Stimulated activated CD4-positive, alpha-beta T cell treated with anti-CD3 and anti-CD28 coated beads, TNF-alpha, amount 100 ng/mL, for 4 hours (primary cell): Measurements from ENCODE around the gene PIK3CB.
A peak's percentile ranks its signal among the peaks of the same experiment; 100 is the strongest.

Experiments
- DNase-seq, 3 experiments: peaks; one replicate each; pipeline ENCODE4 v3.0.0-alpha.2; 2020; ENCODE audit warnings: low read depth in 3 of 3

PIK3CB gene

DNA sequence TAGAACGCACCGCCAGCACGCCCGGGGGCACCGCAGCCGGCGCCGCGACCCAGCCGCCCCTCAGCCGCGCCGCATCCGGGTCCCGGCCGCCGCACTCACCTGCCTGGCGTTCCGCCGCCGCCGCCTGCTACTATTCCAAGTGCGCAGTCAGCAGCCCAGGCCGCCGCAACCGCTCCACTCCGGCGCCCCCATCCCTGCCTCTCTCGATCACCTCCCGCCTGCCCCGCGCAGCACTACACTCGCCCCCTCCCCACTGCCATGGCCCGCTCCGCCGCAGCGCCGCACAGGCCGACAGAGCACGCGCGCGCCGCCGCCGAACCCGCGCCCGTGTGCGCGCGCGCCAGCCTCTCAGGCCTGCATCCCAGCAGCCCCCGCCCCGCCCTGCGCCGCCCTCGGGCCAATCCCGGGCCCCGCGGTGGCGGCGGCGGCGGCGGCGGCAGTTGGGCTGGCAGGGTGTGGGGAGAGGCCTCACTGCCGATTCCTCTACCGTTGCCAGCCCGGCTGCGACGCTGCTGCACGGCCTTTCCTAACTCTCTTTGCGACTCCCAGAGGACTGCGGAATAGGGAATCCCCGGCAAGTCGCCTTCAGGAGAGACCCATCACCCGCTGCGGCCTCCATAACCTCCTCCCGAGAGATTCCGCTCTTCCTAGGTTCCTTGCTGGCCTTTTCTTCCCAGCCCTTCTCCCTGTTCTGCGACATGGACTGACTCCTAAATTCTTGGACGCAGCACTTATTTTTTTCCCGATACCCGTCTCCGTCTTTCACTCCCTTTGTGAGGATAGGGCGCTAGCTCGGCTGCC lies at the start of gene PIK3CB:
TSS of gene PIK3CB (minus strand) at position 333 of the 801 bp plus-strand sequence. CDS start 75,585 bp downstream, outside the sequence.
- DNase-seq, result peak; percentile 71 to 84 (median 75)

GRCh38 chr3:138881233-138881632 lies 46.5 kb upstream of the PIK3CB start:
- no peak for DNase-seq

DNA sequence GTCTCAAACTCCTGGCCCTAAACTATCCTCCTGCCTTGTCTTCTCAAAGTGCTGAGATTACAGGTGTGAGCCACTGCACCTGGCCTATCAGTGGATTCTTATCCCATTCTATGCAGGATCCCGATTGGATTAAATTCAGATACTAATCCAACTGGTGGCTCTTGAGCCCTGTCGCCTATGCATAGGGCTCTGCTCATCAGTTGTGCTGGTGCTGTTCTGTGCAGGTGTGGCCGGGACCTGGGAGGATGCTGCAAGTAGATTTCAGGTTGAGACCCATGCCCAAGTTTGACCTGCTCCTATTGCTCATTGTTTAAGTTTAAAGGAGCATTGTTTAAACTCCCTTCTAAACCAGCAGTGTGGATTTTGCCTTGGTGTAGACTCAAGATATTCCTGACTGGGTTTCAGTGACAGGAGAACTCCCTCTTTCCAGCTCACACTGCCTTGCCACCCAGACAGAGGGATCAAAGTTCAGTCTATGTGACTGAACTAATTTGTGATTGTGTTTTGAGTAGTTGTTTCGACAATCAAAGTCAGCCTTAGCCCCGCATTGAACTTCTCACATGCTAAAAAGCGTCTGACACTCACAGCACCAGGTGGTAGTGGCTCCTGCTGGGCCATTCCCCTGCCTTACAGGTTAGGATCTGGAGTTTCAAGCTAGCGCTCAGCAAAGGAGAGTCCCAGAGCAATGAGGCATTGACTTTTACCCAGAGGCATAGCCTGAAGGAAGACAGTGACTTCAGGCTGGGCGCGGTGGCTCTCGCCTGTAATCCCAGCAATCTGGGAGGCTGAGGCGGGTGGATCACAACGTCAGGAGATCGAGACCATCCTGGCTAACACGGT lies 45.0 kb upstream of the PIK3CB start:
- no peak for DNase-seq

- DNase-seq, result no peak
Observed at GRCh38 chr3:138877226-138877625, 42.5 kb upstream of the PIK3CB start.

GRCh38 chr3:138875754-138876664 lies 41.3 kb upstream of the PIK3CB start:
- DNase-seq, result no peak

- no peak for DNase-seq
Observed at GRCh38 chr3:138875096-138875753, 40.5 kb upstream of the PIK3CB start.

GRCh38 chr3:138873471-138874278 lies 38.9 kb upstream of the PIK3CB start:
- no peak for DNase-seq

DNA sequence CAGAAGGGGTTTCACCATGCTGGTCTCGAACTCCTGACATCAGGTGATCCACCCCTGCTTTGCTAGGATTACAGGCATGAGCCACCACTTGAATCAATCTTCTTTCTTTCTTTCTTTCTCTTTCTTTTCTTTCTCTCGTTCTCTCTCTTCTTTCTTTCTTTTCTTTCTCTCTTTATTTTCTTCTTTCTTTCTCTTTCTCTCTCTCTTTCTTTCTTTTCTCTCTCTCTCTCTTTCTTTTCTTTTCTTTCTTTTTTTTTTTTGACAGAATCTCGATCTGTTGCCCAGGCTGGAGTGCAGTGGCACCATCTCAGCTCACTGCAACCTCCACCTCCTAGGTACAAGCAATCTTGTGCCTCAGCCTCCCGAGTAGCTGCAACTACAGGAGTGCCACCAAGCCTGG lies 37.9 kb upstream of the PIK3CB start:
- no peak for DNase-seq

DNA sequence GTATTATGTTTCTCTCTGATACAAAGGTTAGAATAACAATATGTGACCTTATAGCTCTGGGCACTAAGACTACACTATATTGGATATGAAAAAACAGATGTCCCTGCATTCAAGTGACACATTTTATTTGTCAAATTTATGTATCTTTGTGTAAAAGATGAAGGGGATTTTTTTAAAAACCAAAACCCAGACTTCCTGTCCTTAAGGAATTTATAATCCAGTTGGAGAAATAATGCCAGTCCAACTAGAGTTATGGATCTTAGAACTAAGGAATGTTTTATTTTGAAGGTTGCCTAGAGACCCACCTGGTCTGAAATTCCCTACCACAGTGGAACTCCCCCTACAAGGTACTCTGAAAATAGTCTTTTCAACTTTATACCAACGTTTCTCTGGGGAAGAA lies 33.3 kb upstream of the PIK3CB start:
- DNase-seq, result no peak

GRCh38 chr3:138863776-138864113 lies 29.0 kb upstream of the PIK3CB start:
- no peak for DNase-seq

DNA sequence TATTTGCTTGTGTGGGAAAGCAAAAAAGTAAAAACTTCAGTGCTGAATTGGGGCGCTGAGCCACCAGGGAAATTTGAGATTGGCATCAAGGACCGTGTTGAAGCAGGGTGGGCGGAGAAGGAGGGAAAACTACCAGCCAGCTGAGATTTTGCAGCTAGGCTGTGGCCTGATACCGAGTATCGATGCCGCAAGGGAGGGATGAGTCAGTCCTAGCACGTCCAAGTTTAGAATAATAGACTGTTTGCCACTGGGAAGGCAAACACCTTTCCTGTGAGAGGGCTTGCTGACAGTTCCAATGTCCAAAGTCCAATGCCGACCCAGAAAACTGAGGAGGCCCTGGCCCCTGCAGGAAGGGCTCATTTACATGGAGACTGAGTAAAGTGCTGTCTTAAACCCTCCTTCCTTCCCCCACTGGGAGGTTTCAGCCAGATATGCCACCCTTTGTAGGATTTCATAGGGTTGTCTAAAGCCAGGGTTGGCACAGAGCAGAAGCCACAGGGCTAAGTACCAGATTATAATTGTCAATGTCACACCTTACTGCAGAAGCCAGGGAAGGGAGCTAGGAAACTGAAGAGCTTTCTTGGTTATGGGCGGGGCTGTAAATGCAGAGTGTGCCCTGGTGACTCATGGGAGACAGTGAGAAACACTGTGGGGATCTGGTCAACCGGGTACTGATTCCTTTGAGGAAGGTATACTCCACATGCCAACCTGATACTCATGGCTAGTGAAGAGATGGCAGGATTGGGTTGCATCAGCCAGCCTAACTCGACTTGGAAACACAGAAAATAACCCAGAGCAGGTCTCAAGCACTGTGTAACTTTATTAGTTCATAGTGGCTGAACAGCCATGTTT lies 28.4 kb upstream of the PIK3CB start:
- DNase-seq, result no peak

- DNase-seq, result no peak
Observed at GRCh38 chr3:138862531-138862923, 27.8 kb upstream of the PIK3CB start.

DNA sequence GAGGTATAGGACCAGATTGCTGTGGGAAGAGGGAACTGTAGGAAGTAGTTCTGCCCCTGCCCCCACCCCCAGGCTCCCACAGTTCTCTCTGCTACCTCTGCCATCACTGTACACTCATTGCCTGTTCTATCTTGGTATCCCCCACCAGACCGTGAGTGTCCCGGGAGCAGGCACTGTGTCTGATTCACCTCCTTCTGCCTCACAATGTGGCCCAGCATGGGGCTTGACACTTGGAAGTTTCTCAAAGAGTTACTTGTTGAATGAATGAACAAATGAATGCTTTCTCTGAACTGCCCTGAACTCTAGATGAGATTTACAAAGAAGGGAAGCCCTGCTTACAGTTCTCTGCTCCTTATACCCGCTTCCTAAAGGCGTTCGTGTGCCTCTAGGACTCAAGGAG lies 27.1 kb upstream of the PIK3CB start:
- no peak for DNase-seq

- DNase-seq, result no peak
Observed at GRCh38 chr3:138856799-138857198, 22.1 kb upstream of the PIK3CB start.

GRCh38 chr3:138854940-138855339 lies 20.2 kb upstream of the PIK3CB start:
- DNase-seq, result no peak

- DNase-seq, result no peak
Observed at GRCh38 chr3:138854204-138854603, 19.5 kb upstream of the PIK3CB start.

DNA sequence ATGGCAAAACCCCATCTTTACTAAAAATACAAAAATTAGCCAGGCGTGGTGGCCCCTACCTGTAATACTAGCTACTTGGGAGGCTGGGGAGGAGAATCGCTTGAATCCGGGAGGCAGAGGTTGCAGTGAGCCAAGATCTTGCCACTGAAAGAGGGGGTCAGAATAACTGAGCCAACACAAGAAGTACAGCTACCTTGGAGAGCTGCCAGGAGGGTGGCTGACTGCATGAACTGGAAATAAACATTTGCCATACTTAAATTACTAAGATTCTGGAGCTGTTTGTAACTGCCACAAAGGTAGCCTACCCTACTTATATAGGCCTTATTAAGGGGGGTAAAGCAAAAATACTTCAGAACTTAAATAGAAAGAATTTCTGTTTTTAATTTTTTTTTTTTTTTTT lies 15.4 kb upstream of the PIK3CB start:
- no peak for DNase-seq

DNA sequence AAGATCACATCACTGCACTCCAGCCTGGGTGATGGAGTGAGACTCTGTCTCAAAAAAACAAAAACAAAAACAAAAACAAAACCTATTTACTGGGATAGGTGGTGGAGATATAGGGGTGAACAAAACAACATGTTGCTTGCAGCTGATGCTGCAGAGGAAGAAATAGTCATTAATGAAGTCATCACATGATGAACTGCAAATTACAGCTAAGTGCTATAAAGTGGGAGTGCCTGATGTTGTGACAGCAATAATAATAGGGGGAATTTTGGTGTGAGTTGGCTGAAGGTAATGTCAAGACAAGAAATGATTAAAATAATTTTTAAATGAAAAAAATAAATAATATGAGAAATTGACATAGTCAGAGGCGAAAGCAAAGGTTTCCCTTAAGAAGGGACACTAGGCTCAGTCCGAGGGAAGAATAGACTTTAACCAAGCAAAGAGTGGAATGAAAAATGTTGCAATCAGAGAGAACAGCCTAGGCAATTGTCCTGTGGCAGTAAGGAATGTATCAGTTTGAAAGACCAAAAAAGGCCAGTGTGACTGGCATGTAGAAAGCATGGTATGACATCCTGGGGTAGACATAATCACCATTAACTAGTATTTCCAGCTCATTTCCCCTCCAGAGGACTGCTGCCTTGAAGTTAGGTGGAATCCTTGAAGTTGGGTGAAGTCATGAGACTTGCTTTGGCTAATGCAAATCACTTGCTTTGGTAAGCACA lies 14.7 kb upstream of the PIK3CB start:
- DNase-seq, result no peak

- DNase-seq, result no peak
Observed at GRCh38 chr3:138848696-138849095, 14.0 kb upstream of the PIK3CB start.
